HL-60 (cell line): ENCODE data around the gene FBXW4.
A peak's percentile ranks its signal among the peaks of the same experiment; 100 is the strongest.

Experiments
- CTCF ChIP-seq: IDR thresholded peaks from one replicate; pipeline ENCODE4 v1.5.1; 2011; ENCODE audit warnings: low read length, control low read depth, inconsistent platforms; ENCODE audit not compliant: insufficient read depth
- GABPA ChIP-seq: IDR thresholded peaks from 2 replicates; pipeline ENCODE4 v1.6.1; 2012; ENCODE audit warnings: low read depth
- POLR2AphosphoS5 ChIP-seq: IDR thresholded peaks from 2 replicates; pipeline ENCODE4 v1.6.1; 2012; ENCODE audit warnings: low read depth
- SPI1 ChIP-seq: IDR thresholded peaks from 2 replicates; pipeline ENCODE4 v1.6.1; 2012; ENCODE audit warnings: low read depth, mild to moderate bottlenecking, borderline replicate concordance

- TF ChIP-seq CTCF (peak; percentile 97), SPI1 (no peak), POLR2AphosphoS5 (no peak), GABPA (no peak)
These were observed 92.1 kb downstream of the FBXW4 start for GRCh38 chr10:101602761-101603398.
